Measurements from ENCODE around the gene BHLHE41.

The BHLHE41 gene

GRCh38 chr12:26124446-26125399 lies at the start of gene BHLHE41:
Gene BHLHE41, minus strand, starts transcription at chr12:26125037. Its CDS starts 258 bp downstream, at chr12:26124779.
- peak; percentile 59 for DNase-seq (ENCODE audit: low spot score)
- no peak for TF ChIP-seq CTCF (IDR thresholded peaks at IDR 0.05; ENCODE audit: extremely low read depth, missing control alignments)

GRCh38 chr12:26172946-26173552 lies 48.2 kb upstream of the BHLHE41 start:
- no peak for TF ChIP-seq CTCF (IDR thresholded peaks at IDR 0.05; ENCODE audit: extremely low read depth, missing control alignments)

GRCh38 chr12:26172539-26172938 lies 47.7 kb upstream of the BHLHE41 start:
- no peak for TF ChIP-seq CTCF (IDR thresholded peaks at IDR 0.05; ENCODE audit: extremely low read depth, missing control alignments)

More at GRCh38 chr12:26172946-26173552, 48.2 kb upstream of the BHLHE41 start:
- DNase-seq (ENCODE audit: low spot score): no peak

GRCh38 chr12:26172013-26172412 lies 47.2 kb upstream of the BHLHE41 start:
- no peak for TF ChIP-seq CTCF (IDR thresholded peaks at IDR 0.05; ENCODE audit: extremely low read depth, missing control alignments)
- DNase-seq (ENCODE audit: low spot score): no peak

More at GRCh38 chr12:26172539-26172938, 47.7 kb upstream of the BHLHE41 start:
- DNase-seq (ENCODE audit: low spot score): no peak

GRCh38 chr12:26164118-26164517 lies 39.3 kb upstream of the BHLHE41 start:
- no peak for TF ChIP-seq CTCF (IDR thresholded peaks at IDR 0.05; ENCODE audit: extremely low read depth, missing control alignments)
- DNase-seq (ENCODE audit: low spot score): no peak

GRCh38 chr12:26162905-26163304 lies 38.1 kb upstream of the BHLHE41 start:
- DNase-seq (ENCODE audit: low spot score): peak; percentile 21
- no peak for TF ChIP-seq CTCF (IDR thresholded peaks at IDR 0.05; ENCODE audit: extremely low read depth, missing control alignments)

GRCh38 chr12:26162174-26162573 lies 37.3 kb upstream of the BHLHE41 start:
- no peak for TF ChIP-seq CTCF (IDR thresholded peaks at IDR 0.05; ENCODE audit: extremely low read depth, missing control alignments)
- no peak for DNase-seq (ENCODE audit: low spot score)
